ENCODE measurements around the gene APEH.

APEH gene

DNA sequence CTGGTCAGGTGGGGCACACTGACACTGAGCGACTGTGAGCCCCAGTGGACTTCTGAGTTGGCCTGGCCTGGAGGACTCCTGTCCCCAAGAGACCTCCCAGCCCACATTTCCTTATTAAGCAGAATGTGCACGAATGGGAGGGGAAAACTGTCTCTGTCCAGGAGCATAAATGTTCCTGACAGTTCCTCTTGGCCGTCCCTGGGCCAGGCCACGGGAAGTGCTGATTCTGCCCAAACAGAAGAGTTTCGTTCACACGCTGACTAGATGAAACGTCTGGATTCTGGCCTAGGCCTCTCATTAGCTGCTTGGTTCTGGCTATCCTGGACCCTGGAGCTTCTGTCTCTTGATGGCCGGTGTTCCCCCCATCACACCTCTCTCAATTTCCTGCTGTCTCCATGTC, 29.5 kb upstream of the APEH start:
- no peak for TF ChIP-seq CEBPB (IDR thresholded peaks at IDR 0.05)
- TF ChIP-seq, protein P1, sequence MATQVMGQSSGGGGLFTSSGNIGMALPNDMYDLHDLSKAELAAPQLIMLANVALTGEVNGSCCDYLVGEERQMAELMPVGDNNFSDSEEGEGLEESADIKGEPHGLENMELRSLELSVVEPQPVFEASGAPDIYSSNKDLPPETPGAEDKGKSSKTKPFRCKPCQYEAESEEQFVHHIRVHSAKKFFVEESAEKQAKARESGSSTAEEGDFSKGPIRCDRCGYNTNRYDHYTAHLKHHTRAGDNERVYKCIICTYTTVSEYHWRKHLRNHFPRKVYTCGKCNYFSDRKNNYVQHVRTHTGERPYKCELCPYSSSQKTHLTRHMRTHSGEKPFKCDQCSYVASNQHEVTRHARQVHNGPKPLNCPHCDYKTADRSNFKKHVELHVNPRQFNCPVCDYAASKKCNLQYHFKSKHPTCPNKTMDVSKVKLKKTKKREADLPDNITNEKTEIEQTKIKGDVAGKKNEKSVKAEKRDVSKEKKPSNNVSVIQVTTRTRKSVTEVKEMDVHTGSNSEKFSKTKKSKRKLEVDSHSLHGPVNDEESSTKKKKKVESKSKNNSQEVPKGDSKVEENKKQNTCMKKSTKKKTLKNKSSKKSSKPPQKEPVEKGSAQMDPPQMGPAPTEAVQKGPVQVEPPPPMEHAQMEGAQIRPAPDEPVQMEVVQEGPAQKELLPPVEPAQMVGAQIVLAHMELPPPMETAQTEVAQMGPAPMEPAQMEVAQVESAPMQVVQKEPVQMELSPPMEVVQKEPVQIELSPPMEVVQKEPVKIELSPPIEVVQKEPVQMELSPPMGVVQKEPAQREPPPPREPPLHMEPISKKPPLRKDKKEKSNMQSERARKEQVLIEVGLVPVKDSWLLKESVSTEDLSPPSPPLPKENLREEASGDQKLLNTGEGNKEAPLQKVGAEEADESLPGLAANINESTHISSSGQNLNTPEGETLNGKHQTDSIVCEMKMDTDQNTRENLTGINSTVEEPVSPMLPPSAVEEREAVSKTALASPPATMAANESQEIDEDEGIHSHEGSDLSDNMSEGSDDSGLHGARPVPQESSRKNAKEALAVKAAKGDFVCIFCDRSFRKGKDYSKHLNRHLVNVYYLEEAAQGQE (IDR thresholded peaks at IDR 0.05; ENCODE audit: low read depth) = no peak

DNA sequence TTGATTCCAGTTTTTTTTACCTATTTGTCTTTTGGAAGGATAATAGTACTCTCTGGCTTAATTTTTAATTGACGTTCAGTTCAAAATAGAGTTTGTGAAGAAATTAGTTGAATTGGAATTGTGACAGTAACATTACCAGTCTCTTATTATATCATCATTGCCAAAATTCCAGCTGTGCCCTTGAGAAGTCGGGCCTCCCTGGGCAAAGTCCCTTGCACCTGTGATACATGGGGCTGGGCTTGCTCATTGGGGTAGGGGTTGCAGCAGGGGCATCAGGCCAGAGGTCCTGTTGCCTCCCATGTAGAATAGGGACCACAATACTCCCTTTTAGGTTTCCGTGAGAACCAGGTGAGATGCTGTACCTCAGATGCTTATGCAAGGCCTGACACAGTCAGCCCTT, 27.9 kb upstream of the APEH start:
- no peak for TF ChIP-seq TEAD4 (IDR thresholded peaks at IDR 0.05)
- no peak for TF ChIP-seq CEBPB (IDR thresholded peaks at IDR 0.05)
- TF ChIP-seq, protein P2, sequence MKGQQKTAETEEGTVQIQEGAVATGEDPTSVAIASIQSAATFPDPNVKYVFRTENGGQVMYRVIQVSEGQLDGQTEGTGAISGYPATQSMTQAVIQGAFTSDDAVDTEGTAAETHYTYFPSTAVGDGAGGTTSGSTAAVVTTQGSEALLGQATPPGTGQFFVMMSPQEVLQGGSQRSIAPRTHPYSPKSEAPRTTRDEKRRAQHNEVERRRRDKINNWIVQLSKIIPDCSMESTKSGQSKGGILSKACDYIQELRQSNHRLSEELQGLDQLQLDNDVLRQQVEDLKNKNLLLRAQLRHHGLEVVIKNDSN (IDR thresholded peaks at IDR 0.05) = no peak
- TF ChIP-seq, protein P1 (IDR thresholded peaks at IDR 0.05; ENCODE audit: low read depth) = no peak
- TF ChIP-seq CREB1 (IDR thresholded peaks at IDR 0.05; ENCODE audit: low read depth) = no peak
- TF ChIP-seq, protein P3, sequence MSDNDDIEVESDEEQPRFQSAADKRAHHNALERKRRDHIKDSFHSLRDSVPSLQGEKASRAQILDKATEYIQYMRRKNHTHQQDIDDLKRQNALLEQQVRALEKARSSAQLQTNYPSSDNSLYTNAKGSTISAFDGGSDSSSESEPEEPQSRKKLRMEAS (IDR thresholded peaks at IDR 0.05) = no peak
- no peak for TF ChIP-seq RAD21 (IDR thresholded peaks at IDR 0.05; ENCODE audit: low read depth)
- TF ChIP-seq FOXM1 (IDR thresholded peaks at IDR 0.05; ENCODE audit: borderline replicate concordance, low read depth) = no peak
- no peak for TF ChIP-seq TAF1 (IDR thresholded peaks at IDR 0.05; ENCODE audit: low read depth)
- TF ChIP-seq EP300 (IDR thresholded peaks at IDR 0.05; ENCODE audit: borderline replicate concordance) = no peak
- no peak for TF ChIP-seq EGR1 (IDR thresholded peaks at IDR 0.05)
- TF ChIP-seq NFIC (IDR thresholded peaks at IDR 0.05) = no peak
- no peak for TF ChIP-seq YY1 (IDR thresholded peaks at IDR 0.05; ENCODE audit: low read depth)
- TF ChIP-seq TCF12 (IDR thresholded peaks at IDR 0.05; ENCODE audit: low read depth) = no peak
- no peak for TF ChIP-seq ZBTB7A (IDR thresholded peaks at IDR 0.05; ENCODE audit: low read depth)

DNA sequence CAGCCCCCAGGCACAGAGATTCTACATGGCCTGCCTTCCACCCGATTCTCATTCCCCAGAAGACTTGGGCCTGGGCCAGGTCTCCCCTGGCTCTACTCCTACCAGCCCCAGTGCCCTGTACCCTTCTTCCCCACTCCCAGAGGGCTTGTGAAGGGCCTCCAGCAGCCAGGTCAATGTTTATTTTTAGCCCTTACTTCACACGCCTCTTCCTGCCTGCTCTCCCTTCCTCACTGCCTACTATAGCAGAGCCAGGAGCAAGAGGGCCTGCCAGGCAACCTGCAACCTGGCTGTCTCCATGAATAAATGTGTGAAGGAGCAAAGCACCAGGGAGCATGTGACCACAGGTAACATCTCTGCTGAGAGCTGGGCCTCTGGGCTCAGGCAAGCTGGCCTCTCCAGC, 26.4 kb upstream of the APEH start:
- no peak for TF ChIP-seq FOXM1 (IDR thresholded peaks at IDR 0.05; ENCODE audit: borderline replicate concordance, low read depth)
- no peak for TF ChIP-seq RAD21 (IDR thresholded peaks at IDR 0.05; ENCODE audit: low read depth)
- no peak for TF ChIP-seq TAF1 (IDR thresholded peaks at IDR 0.05; ENCODE audit: low read depth)
- TF ChIP-seq, protein P3 (IDR thresholded peaks at IDR 0.05) = no peak
- no peak for TF ChIP-seq EP300 (IDR thresholded peaks at IDR 0.05; ENCODE audit: borderline replicate concordance)
- TF ChIP-seq, protein P2 (IDR thresholded peaks at IDR 0.05) = no peak
- TF ChIP-seq, protein P1 (IDR thresholded peaks at IDR 0.05; ENCODE audit: low read depth) = no peak
- TF ChIP-seq ZBTB7A (IDR thresholded peaks at IDR 0.05; ENCODE audit: low read depth) = no peak
- TF ChIP-seq EGR1 (IDR thresholded peaks at IDR 0.05) = no peak
- TF ChIP-seq TCF12 (IDR thresholded peaks at IDR 0.05; ENCODE audit: low read depth) = no peak
- TF ChIP-seq CEBPB (IDR thresholded peaks at IDR 0.05) = no peak
- no peak for TF ChIP-seq TEAD4 (IDR thresholded peaks at IDR 0.05)
- TF ChIP-seq CREB1 (IDR thresholded peaks at IDR 0.05; ENCODE audit: low read depth) = no peak
- TF ChIP-seq YY1 (IDR thresholded peaks at IDR 0.05; ENCODE audit: low read depth) = no peak
- TF ChIP-seq NFIC (IDR thresholded peaks at IDR 0.05) = no peak

DNA sequence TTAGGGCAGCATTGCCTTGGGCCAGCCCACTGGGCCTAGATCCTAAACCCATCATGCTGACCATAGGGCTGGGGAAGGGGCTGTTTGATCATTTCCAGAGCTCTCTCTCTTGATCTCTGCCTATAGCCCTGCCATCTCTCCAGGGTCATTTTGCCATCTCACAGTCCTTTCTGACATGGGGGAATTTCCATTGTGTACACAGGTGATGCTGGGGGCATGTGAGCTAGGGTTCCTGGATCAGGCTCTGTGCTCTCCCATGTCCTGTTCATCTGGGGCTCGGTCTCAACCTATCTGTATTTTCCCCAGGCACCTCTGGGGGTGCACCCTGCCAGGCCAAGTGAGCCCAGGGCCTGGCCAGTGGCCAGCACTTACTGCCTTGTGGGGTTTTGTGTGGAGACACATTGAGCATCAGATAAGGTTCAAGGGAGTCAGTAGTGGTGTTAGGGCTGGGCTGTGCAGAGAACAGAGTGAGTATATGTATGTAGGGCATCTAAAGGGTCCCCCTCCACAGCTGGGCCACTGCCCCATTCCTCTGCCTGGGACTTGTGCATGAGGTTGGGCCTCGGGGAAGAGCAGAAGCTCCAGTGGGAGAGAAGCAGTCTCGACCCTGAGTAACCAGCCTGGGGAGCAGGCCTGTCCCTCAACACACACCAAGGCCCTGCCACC, 25.7 kb upstream of the APEH start:
- TF ChIP-seq, protein P3 (IDR thresholded peaks at IDR 0.05) = no peak
- TF ChIP-seq, protein P1 (IDR thresholded peaks at IDR 0.05; ENCODE audit: low read depth) = no peak
- TF ChIP-seq TAF1 (IDR thresholded peaks at IDR 0.05; ENCODE audit: low read depth) = no peak
- no peak for TF ChIP-seq NFIC (IDR thresholded peaks at IDR 0.05)
- TF ChIP-seq YY1 (IDR thresholded peaks at IDR 0.05; ENCODE audit: low read depth) = no peak
- TF ChIP-seq RAD21 (IDR thresholded peaks at IDR 0.05; ENCODE audit: low read depth) = no peak
- no peak for TF ChIP-seq CREB1 (IDR thresholded peaks at IDR 0.05; ENCODE audit: low read depth)
- TF ChIP-seq EP300 (IDR thresholded peaks at IDR 0.05; ENCODE audit: borderline replicate concordance) = no peak
- no peak for TF ChIP-seq FOXM1 (IDR thresholded peaks at IDR 0.05; ENCODE audit: borderline replicate concordance, low read depth)
- TF ChIP-seq, protein P2 (IDR thresholded peaks at IDR 0.05) = no peak
- no peak for TF ChIP-seq EGR1 (IDR thresholded peaks at IDR 0.05)
- no peak for TF ChIP-seq TCF12 (IDR thresholded peaks at IDR 0.05; ENCODE audit: low read depth)
